ENCODE results near the gene FKBP11. TPM values are rescaled to one million over a fixed set of nuclear protein-coding genes. Genes with fewer than 3 reads are reported as not detected.

The FKBP11 gene
- total RNA-seq, 1 experiment from 2014 or later: 18.5 TPM

GRCh38 chr12:48901278-48901677 is 24.0 kb downstream of the FKBP11 start:
- ChIA-PET POLR2A (no interaction called here), RAD21 (ENCODE audit: low non-redundant PET in 1 of 2, low total read pairs in 2 of 2, uncharacterized antibody in 2 of 2, unreplicated experiment in 2 of 2) (no interaction called here), CTCF (interaction anchor here (4.2 kb wide), 1 partner anchor 10 kb away, joined by 26 read pairs; no protein-coding TSS in a partner anchor)
- no TSS peak for BruUV-seq (replicated peaks)
- ATAC-seq (no peak), DNase-seq (ENCODE audit: low read depth, low spot score) (no peak)
- Histone ChIP-seq H3K36me3 (ENCODE audit: control insufficient read depth in 1 of 2, insufficient read depth in 2 of 2, low read length in 2 of 2) (no peaks in the 10 kb centered on the region), H3K4me2 (ENCODE audit: low read length) (no peak overlapping the region), H3K9ac (ENCODE audit: low read length) (no peak overlapping the region), H2AFZ (ENCODE audit: low read depth, low read length, poor library complexity, severe bottlenecking) (no peak overlapping the region), H3K27me3 (ENCODE audit: insufficient read depth, low read length) (no peaks in the 10 kb centered on the region), H3K4me3 (replicated peaks in 1 of 2; ENCODE audit: low read depth in 1 of 2, low read length in 2 of 2) (no peak overlapping the region), H3K79me2 (ENCODE audit: insufficient read depth, low read length) (no peaks in the 10 kb centered on the region), H3K9me3 (ENCODE audit: control insufficient read depth in 1 of 2, insufficient read depth in 1 of 2, low read depth in 1 of 2, low read length in 2 of 2) (no peaks in the 10 kb centered on the region), H4K20me1 (ENCODE audit: insufficient read depth) (no peaks in the 10 kb centered on the region), H3K9me2 (ENCODE audit: insufficient read depth) (no peaks in the 10 kb centered on the region), H3K4me1 (ENCODE audit: control insufficient read depth in 1 of 2, insufficient read depth in 2 of 2, low read length in 2 of 2) (peaks cover 0 to 3% of the 10 kb centered on the region in 2 experiments; a peak in 1 of 4 replicates), H3K27ac (ENCODE audit: low read depth, low read length) (no peak overlapping the region)
- no peak for TF ChIP-seq RAD21 (IDR thresholded peaks at IDR 0.05; ENCODE audit: low read depth)
- TF ChIP-seq ZBTB33 (IDR thresholded peaks at IDR 0.05; ENCODE audit: extremely low read depth, insufficient replicate concordance, low read length): no peak
- TF ChIP-seq EZH2phosphoT487 (IDR thresholded peaks at IDR 0.05; ENCODE audit: borderline replicate concordance): no peak
- TF ChIP-seq EGR1 (IDR thresholded peaks at IDR 0.05; ENCODE audit: low read depth): no peak
- no peak for TF ChIP-seq JUND (IDR thresholded peaks at IDR 0.05)
- TF ChIP-seq TCF7L2 (IDR thresholded peaks at IDR 0.05; ENCODE audit: borderline replicate concordance, extremely low read depth, insufficient read depth, insufficient read length): no peak
- TF ChIP-seq EZH2 (IDR thresholded peaks at IDR 0.05): no peak
- no peak for TF ChIP-seq SRF (IDR thresholded peaks at IDR 0.05; ENCODE audit: low read depth)
- no peak for TF ChIP-seq ZNF274 (IDR thresholded peaks at IDR 0.05; ENCODE audit: low read depth, low read length)
- no peak for TF ChIP-seq SP1 (IDR thresholded peaks at IDR 0.05; ENCODE audit: low read depth)
- no peak for TF ChIP-seq CBX3 (IDR thresholded peaks at IDR 0.05; ENCODE audit: low read depth)
- TF ChIP-seq POLR2AphosphoS5 (IDR thresholded peaks at IDR 0.05; ENCODE audit: low read depth, low read length): no peak
- no peak for TF ChIP-seq CEBPB (IDR thresholded peaks at IDR 0.05; ENCODE audit: low read depth)
- intact Hi-C loops (cut with micrococcal nuclease): no loop called here
